Ovary (tissue), 9 donors: Measurements from ENCODE around the gene ST3GAL3. TPM values are rescaled to one million over a fixed set of nuclear protein-coding genes. Genes with fewer than 3 reads are reported as not detected.

ENCODE experiments used
- DNase-seq, 5 donors: peaks; one replicate each; pipeline ENCODE4 v3.0.0-alpha.2; 2019 to 2020
- H3K27ac ChIP-seq, 2 donors: fragments of 200-600 bp; one replicate each; pipeline versions ENCODE4 v1.5.1 to v1.8.0; 2019 to 2022
- H3K27me3 ChIP-seq: fragments of 200-600 bp; one replicate; pipeline ENCODE4 v1.8.0; 2022
- H3K36me3 ChIP-seq: fragments of 200-600 bp; sonication (generic); one replicate; pipeline ENCODE4 v1.5.1; 2019
- H3K4me1 ChIP-seq: one replicate; pipeline ENCODE4 v1.8.1; 2013; ENCODE audit warnings: mild to moderate bottlenecking, moderate library complexity; ENCODE audit not compliant: insufficient read depth
- H3K4me3 ChIP-seq: fragments of 200-600 bp; sonication (generic); one replicate; pipeline ENCODE4 v1.5.1; 2017
- H3K9me3 ChIP-seq, 2 donors: fragments of 200-600 bp in 1 of 2; sonication (generic) in 1 of 2; one replicate each; pipeline versions ENCODE4 v1.5.1 to v1.8.1; 2013 to 2019; ENCODE audit warnings: mild to moderate bottlenecking in 1 of 2, moderate library complexity in 1 of 2
- CTCF ChIP-seq, 3 donors: fragments of 450-650 bp in 2 of 3; fragments of 200-600 bp in 1 of 3; IDR thresholded peaks; one replicate each; pipeline versions ENCODE4 v1.5.1 to v1.8.0; 2016 to 2022; ENCODE audit warnings: antibody characterized with exemption in 3 of 3, mild to moderate bottlenecking in 1 of 3
- EP300 ChIP-seq: sonication (generic); formaldehyde crosslinking; IDR thresholded peaks from one replicate; pipeline ENCODE4 v1.6.1; 2017; ENCODE audit warnings: antibody characterized with exemption
- POLR2A ChIP-seq: fragments of 450-650 bp; IDR thresholded peaks from one replicate; pipeline ENCODE4 v1.6.1; 2017; ENCODE audit warnings: antibody characterized with exemption, mild to moderate bottlenecking, moderate library complexity
- WGBS, 3 donors: extraction: QIAGEN DNeasy Blood & Tissue Kit in 1 of 3; methylation state at CpG; one replicate each; pipeline versions ENCODE4 v1.1.5 to v1.1.7; 2013 to 2017; 5-methylcytosine and 5-hydroxymethylcytosine counted together
- intact Hi-C, 4 donors: fragments of 100-400 bp; cut with DNase I; formaldehyde crosslinking; loops; one replicate each; pipeline versions ENCODE4 v1.11.0 to v1.15.1; 2022 to 2023
- polyA plus RNA-seq, 2 donors: library from polyadenylated mRNA; stranded (reverse); fragments of 200-250 nt in 1 of 2; fragments of 350-450 nt in 1 of 2; fragmentation: Illumina TruSeq in 1 of 2; extraction: RNeasy Lipid Tissue Mini Kit (QIAGEN cat#74804) in 1 of 2; gene quantifications; one replicate each; pipeline ENCODE4 v1.2.3, GENCODE V29; 2013 to 2014
- total RNA-seq, 7 donors: library from RNA; depleted of rRNA in 2 of 7; stranded (reverse); fragments of >200 nt in 2 of 7; fragmentation: NEBNext Ultra II Directional in 3 of 7; extraction: Animal tissue kit (Norgen Biotek cat#: 25700) in 3 of 7; gene quantifications; one replicate each; pipeline versions ENCODE4 v1.1.0 to v1.2.4, GENCODE V29; 2016 to 2023
- donor health status: DM: no; HTN: no; CAD: no; lungs with moderate emphysema.
- donor health status: DM: no; HTN: no; CAD: no.
- donor health status: Bipolar disorder and iron deficiency.
- donor health status: DM: yes; HTN: yes; CAD: no.
- donor health status: DM: no; HTN: no; CAD: no.
- donor health status: DM: yes; HTN: yes; CAD: no.

Gene ST3GAL3
- total and polyA plus RNA-seq, 9 donors, result 11.4 to 43.3 (median 27.1) TPM

DNA sequence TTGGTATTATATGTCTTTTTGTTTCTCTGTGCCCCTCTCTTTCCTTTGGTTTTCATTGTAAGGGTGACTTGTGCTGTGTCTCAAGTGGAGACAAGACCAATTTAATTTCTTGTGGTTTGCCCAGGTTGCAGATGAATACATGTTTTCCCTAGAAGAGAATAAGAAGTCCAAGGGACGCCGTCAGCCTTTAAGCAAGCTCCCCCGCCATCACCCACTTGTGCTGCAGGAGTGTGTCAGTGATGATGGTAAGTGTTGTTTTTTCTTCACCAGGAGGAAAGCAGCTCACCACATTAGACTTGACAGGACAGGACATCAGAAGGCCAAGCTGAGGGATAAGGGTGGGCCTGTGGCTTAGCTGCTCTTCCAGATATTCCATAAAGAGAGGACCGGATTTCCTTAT, 23.8 kb upstream of the ST3GAL3 start:
- WGBS, 3 donors, result 95 to 96% (median 95%) methylated on average over 4 of the region's 4 CpGs
- Histone ChIP-seq H3K36me3 (no peaks in the 10 kb centered on the region), H3K4me3 (no peak overlapping the region), H3K27ac (no peak overlapping the region), H3K27me3 (no peaks in the 10 kb centered on the region), H3K9me3 (no peaks in the 10 kb centered on the region), H3K4me1 (no peaks in the 10 kb centered on the region)
- no peak for DNase-seq
- intact Hi-C loops, result no loop called here
- TF ChIP-seq CTCF (IDR thresholded peaks at IDR 0.05), result no peak
- TF ChIP-seq EP300, result no peak
- no peak for TF ChIP-seq POLR2A

- no peak overlapping the region for H3K4me3 ChIP-seq
These were observed 20.5 kb upstream of the ST3GAL3 start for GRCh38 chr1:43686801-43687200.

GRCh38 chr1:43687301-43688108, 19.8 kb upstream of the ST3GAL3 start:
- intact Hi-C loops, result no loop called here
- H3K4me1 ChIP-seq, result no peaks in the 10 kb centered on the region
- H3K36me3 ChIP-seq, result peaks cover 3% of the 10 kb centered on the region
- no peak overlapping the region for H3K27ac ChIP-seq
- H3K4me3 ChIP-seq, result no peak overlapping the region
- no peak for DNase-seq
- TF ChIP-seq CTCF (IDR thresholded peaks at IDR 0.05) (no peak), EP300 (no peak), POLR2A (no peak)
- H3K27me3 ChIP-seq, result no peaks in the 10 kb centered on the region
- WGBS, 3 donors, result 47 to 69% (median 61%) methylated on average over 5 of the region's 5 CpGs
- H3K9me3 ChIP-seq, result no peaks in the 10 kb centered on the region

More at GRCh38 chr1:43686801-43687200, 20.5 kb upstream of the ST3GAL3 start:
- no peaks in the 10 kb centered on the region for H3K9me3 ChIP-seq
- TF ChIP-seq EP300 (no peak), CTCF (IDR thresholded peaks at IDR 0.05) (no peak), POLR2A (no peak)
- H3K36me3 ChIP-seq, result peaks cover 3% of the 10 kb centered on the region
- intact Hi-C loops, result no loop called here
- no peak overlapping the region for H3K27ac ChIP-seq
- H3K27me3 ChIP-seq, result no peaks in the 10 kb centered on the region
- no peaks in the 10 kb centered on the region for H3K4me1 ChIP-seq
- WGBS, 3 donors, result 86 to 96% (median 88%) methylated on average over 3 of the region's 3 CpGs
- no peak for DNase-seq

- H3K4me1 ChIP-seq, result no peaks in the 10 kb centered on the region
- H3K27me3 ChIP-seq, result no peaks in the 10 kb centered on the region
- TF ChIP-seq CTCF (IDR thresholded peaks at IDR 0.05) (no peak), POLR2A (no peak), EP300 (no peak)
- WGBS, 3 donors, result 93 to 98% (median 96%) methylated on average over 2 of the region's 2 CpGs
- H3K36me3 ChIP-seq, result peaks cover 3% of the 10 kb centered on the region
- DNase-seq, result no peak
- no peak overlapping the region for H3K27ac ChIP-seq
- no peak overlapping the region for H3K4me3 ChIP-seq
- intact Hi-C loops, result no loop called here
- no peaks in the 10 kb centered on the region for H3K9me3 ChIP-seq
These were observed 19.3 kb upstream of the ST3GAL3 start for GRCh38 chr1:43688109-43688387.
